ENCODE measurements around the gene ZBTB21. TPM values are rescaled to one million over a fixed set of nuclear protein-coding genes. Genes with fewer than 3 reads are reported as not detected.

The ZBTB21 gene
- total and polyA plus RNA-seq, 2 of the 4 experiments (the other 2 are of a cell fraction), result 6.8 to 12.0 TPM

- no peak overlapping the region for H3K4me2 ChIP-seq (ENCODE audit: low read depth, low read length)
- no peaks in the 10 kb centered on the region for H3K4me1 ChIP-seq (ENCODE audit: control insufficient read depth, insufficient read depth, low read length)
- peaks cover 4% of the 10 kb centered on the region; the same call in 1 of the 2 replicates for H3K9me3 ChIP-seq (ENCODE audit: control insufficient read depth, insufficient read depth, low read length)
- DNase-seq, result no peak
- no peak overlapping the region for H2AK5ac ChIP-seq (ENCODE audit: low read depth, low read length)
- no peak overlapping the region for H2BK120ac ChIP-seq (ENCODE audit: low read depth, low read length)
- no peak overlapping the region for H3K9ac ChIP-seq (ENCODE audit: low read depth, low read length)
- H3K14ac ChIP-seq (replicated peaks; ENCODE audit: low read depth, low read length), result no peak overlapping the region
- H4K91ac ChIP-seq (ENCODE audit: insufficient read depth, low read depth, low read length), result no peak overlapping the region
- no peak overlapping the region for H2AK9ac ChIP-seq (replicated peaks; ENCODE audit: low read depth, low read length, poor library complexity)
- TF ChIP-seq POLR2A (IDR thresholded peaks at IDR 0.05; ENCODE audit: low read depth, low read length) (no peak), CTCF (conservative IDR thresholded peaks at IDR 0.05; ENCODE audit: low read depth, low read length) (no peak), SMC3 (IDR thresholded peaks at IDR 0.05; ENCODE audit: low read depth, low read length) (no peak), CHD1 (IDR thresholded peaks at IDR 0.05; ENCODE audit: low read depth, low read length) (no peak), BHLHE40 (IDR thresholded peaks at IDR 0.05; ENCODE audit: low read depth, low read length) (no peak), MXI1 (IDR thresholded peaks at IDR 0.05; ENCODE audit: borderline replicate concordance, low read depth, low read length) (no peak), RCOR1 (IDR thresholded peaks at IDR 0.05; ENCODE audit: insufficient replicate concordance, low read length) (no peak), MAFK (IDR thresholded peaks at IDR 0.05; ENCODE audit: low read depth, low read length) (no peak), NFE2L2 (IDR thresholded peaks at IDR 0.05; ENCODE audit: low read depth, low read length) (no peak), FOS (IDR thresholded peaks at IDR 0.05; ENCODE audit: low read depth, low read length) (no peak), CEBPB (IDR thresholded peaks at IDR 0.05; ENCODE audit: low read depth, low read length) (no peak), MAZ (IDR thresholded peaks at IDR 0.05; ENCODE audit: borderline replicate concordance, low read depth, low read length) (no peak), RAD21 (IDR thresholded peaks at IDR 0.05; ENCODE audit: low read length) (no peak), RFX5 (IDR thresholded peaks at IDR 0.05; ENCODE audit: low read depth, low read length) (no peak)
- TF ChIP-seq, protein P1, sequence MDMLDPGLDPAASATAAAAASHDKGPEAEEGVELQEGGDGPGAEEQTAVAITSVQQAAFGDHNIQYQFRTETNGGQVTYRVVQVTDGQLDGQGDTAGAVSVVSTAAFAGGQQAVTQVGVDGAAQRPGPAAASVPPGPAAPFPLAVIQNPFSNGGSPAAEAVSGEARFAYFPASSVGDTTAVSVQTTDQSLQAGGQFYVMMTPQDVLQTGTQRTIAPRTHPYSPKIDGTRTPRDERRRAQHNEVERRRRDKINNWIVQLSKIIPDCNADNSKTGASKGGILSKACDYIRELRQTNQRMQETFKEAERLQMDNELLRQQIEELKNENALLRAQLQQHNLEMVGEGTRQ (IDR thresholded peaks at IDR 0.05; ENCODE audit: low read depth, low read length), result no peak
- TF ChIP-seq, protein P2, sequence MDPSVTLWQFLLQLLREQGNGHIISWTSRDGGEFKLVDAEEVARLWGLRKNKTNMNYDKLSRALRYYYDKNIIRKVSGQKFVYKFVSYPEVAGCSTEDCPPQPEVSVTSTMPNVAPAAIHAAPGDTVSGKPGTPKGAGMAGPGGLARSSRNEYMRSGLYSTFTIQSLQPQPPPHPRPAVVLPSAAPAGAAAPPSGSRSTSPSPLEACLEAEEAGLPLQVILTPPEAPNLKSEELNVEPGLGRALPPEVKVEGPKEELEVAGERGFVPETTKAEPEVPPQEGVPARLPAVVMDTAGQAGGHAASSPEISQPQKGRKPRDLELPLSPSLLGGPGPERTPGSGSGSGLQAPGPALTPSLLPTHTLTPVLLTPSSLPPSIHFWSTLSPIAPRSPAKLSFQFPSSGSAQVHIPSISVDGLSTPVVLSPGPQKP (IDR thresholded peaks at IDR 0.05; ENCODE audit: borderline replicate concordance, low read depth, low read length), result no peak
- ChIA-PET CTCF (interaction anchor here (0.7 kb wide), 1 partner anchor 895 kb away, joined by 6 read pairs; no protein-coding TSS in a partner anchor), POLR2A (ENCODE audit: unreplicated experiment) (no interaction called here)
- no CpG with 5 or more reads among the region's 2 CpGs for WGBS, 2 experiments (ENCODE audit: extremely low coverage in 2 of 2, insufficient read length in 1 of 2)
- H4K5ac ChIP-seq (ENCODE audit: low read depth, low read length), result no peak overlapping the region
- no peaks in the 10 kb centered on the region for H3K27me3 ChIP-seq (ENCODE audit: control insufficient read depth, insufficient read depth, low read length)
- H3K4ac ChIP-seq (ENCODE audit: low read depth, low read length), result no peak overlapping the region
- H4K20me1 ChIP-seq (ENCODE audit: insufficient read depth, low read length), result no peaks in the 10 kb centered on the region
- dilution Hi-C loops (cut with HindIII; ENCODE audit: low sequenced_read_pairs, unreplicated experiment) (no loop called here), in situ Hi-C loops (cut with MboI; ENCODE audit: low sequenced_read_pairs) (no loop called here), intact Hi-C loops (cut with micrococcal nuclease) (no loop called here)
- ATAC-seq (ENCODE audit: low read depth), result no peak
- H2BK5ac ChIP-seq (ENCODE audit: low read depth, low read length, poor library complexity, severe bottlenecking), result no peak overlapping the region
- peaks cover 3 to 5% of the 10 kb centered on the region in 2 experiments; a peak in 2 of 4 replicates for H3K79me1 ChIP-seq (ENCODE audit: low read depth in 1 of 2, low read length in 2 of 2)
- no peak overlapping the region for H3K27ac ChIP-seq (ENCODE audit: insufficient read depth, low read length)
- H2AFZ ChIP-seq (replicated peaks; ENCODE audit: low read length, poor library complexity), result no peak overlapping the region
- H3K56ac ChIP-seq (ENCODE audit: extremely low read depth, insufficient read depth, low read length), result no peak overlapping the region
- no peaks in the 10 kb centered on the region for H3K36me3 ChIP-seq (ENCODE audit: control insufficient read depth, insufficient read depth, low read length)
- 0 out of 2 replicates have a peak, but pooled peaks cover 2% of the 10 kb centered on the region for H3K9me1 ChIP-seq (ENCODE audit: insufficient read depth, low read length)
- H2BK15ac ChIP-seq (ENCODE audit: low read depth, low read length), result no peak overlapping the region
- no peak overlapping the region for H3K18ac ChIP-seq (ENCODE audit: low read depth, low read length)
- H3K4me3 ChIP-seq (ENCODE audit: insufficient read depth, low read depth, low read length), result no peak overlapping the region
- H4K8ac ChIP-seq (ENCODE audit: low read depth in 2 of 2, low read length in 2 of 2), result no peak overlapping the region
- no peak overlapping the region for H3K23ac ChIP-seq (ENCODE audit: low read depth, low read length)
- BruUV-seq (replicated peaks), result no TSS peak
- H2BK20ac ChIP-seq (ENCODE audit: low read depth, low read length), result no peak overlapping the region
These were observed 6.9 kb upstream of the ZBTB21 start for GRCh38 chr21:42017022-42017421.
